ENCODE data around the gene DLG2.

DLG2 gene

GRCh38 chr11:83645561-83645960, 1981.6 kb downstream of the DLG2 start:
- H3K4me3 ChIP-seq (replicated peaks; ENCODE audit: low read depth, low read length) = no peak overlapping the region
- DNase-seq (ENCODE audit: low read depth) = no peak
- TF ChIP-seq CTCF (IDR thresholded peaks at IDR 0.05; ENCODE audit: low read length, missing control alignments) = no peak

GRCh38 chr11:83643115-83643514, 1984.0 kb downstream of the DLG2 start:
- H3K4me3 ChIP-seq (replicated peaks; ENCODE audit: low read depth, low read length) = no peak overlapping the region
- TF ChIP-seq CTCF (IDR thresholded peaks at IDR 0.05; ENCODE audit: low read length, missing control alignments) = no peak
- DNase-seq (ENCODE audit: low read depth) = no peak

DNA sequence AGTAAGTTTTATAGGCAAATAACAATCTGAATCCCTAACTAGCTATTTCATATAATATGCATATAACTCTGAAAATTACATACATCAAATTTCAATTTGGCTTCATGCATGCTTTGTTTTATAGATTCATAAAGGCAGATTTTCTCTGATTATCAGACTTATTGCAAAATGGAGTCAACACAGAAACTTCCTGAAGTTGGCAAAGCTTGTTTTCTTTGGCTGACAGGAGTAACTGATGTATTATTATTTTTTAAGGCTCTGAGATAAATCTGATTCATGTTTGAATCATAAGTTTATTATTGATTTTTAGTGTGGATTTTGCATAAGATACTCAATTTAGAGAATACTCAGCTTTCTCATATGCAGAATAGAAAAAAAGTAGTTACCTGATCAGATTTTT, 1984.6 kb downstream of the DLG2 start:
- TF ChIP-seq CTCF (IDR thresholded peaks at IDR 0.05; ENCODE audit: low read length, missing control alignments) = no peak
- no peak overlapping the region for H3K4me3 ChIP-seq (replicated peaks; ENCODE audit: low read depth, low read length)
- DNase-seq (ENCODE audit: low read depth) = no peak

- peak; percentile 11 for DNase-seq (ENCODE audit: low read depth)
- no peak for TF ChIP-seq CTCF (IDR thresholded peaks at IDR 0.05; ENCODE audit: low read length, missing control alignments)
- H3K4me3 ChIP-seq (replicated peaks; ENCODE audit: low read depth, low read length) = no peak overlapping the region
Observed at GRCh38 chr11:83641511-83641910, 1985.6 kb downstream of the DLG2 start.

- H3K4me3 ChIP-seq (replicated peaks; ENCODE audit: low read depth, low read length) = no peak overlapping the region
- TF ChIP-seq CTCF (IDR thresholded peaks at IDR 0.05; ENCODE audit: low read length, missing control alignments) = no peak
- no peak for DNase-seq (ENCODE audit: low read depth)
Observed at GRCh38 chr11:83639995-83640758, 1987.0 kb downstream of the DLG2 start.

GRCh38 chr11:83635166-83635565, 1992.0 kb downstream of the DLG2 start:
- H3K4me3 ChIP-seq (replicated peaks; ENCODE audit: low read depth, low read length) = no peak overlapping the region
- no peak for TF ChIP-seq CTCF (IDR thresholded peaks at IDR 0.05; ENCODE audit: low read length, missing control alignments)
- DNase-seq (ENCODE audit: low read depth) = no peak

- no peak for DNase-seq (ENCODE audit: low read depth)
- no peak overlapping the region for H3K4me3 ChIP-seq (replicated peaks; ENCODE audit: low read depth, low read length)
- no peak for TF ChIP-seq CTCF (IDR thresholded peaks at IDR 0.05; ENCODE audit: low read length, missing control alignments)
Observed at GRCh38 chr11:83630211-83630610, 1996.9 kb downstream of the DLG2 start.
